ENCODE measurements around the gene SLC35B3. TPM values are rescaled to one million over a fixed set of nuclear protein-coding genes. Genes with fewer than 3 reads are reported as not detected.

Gene SLC35B3
- total RNA-seq, 1 donor from 2014 or later: 7.3 TPM

- H3K4me3 ChIP-seq (ENCODE audit: low read depth, low read length): no peak overlapping the region
- no peak for DNase-seq (ENCODE audit: low read depth)
- TF ChIP-seq CTCF (conservative IDR thresholded peaks at IDR 0.05; ENCODE audit: low read depth, low read length): no peak
Observed at GRCh38 chr6:8389036-8389818, 46.1 kb downstream of the SLC35B3 start.

- no peak for DNase-seq (ENCODE audit: low read depth)
- no peak for TF ChIP-seq CTCF (conservative IDR thresholded peaks at IDR 0.05; ENCODE audit: low read depth, low read length)
- no peak overlapping the region for H3K4me3 ChIP-seq (ENCODE audit: low read depth, low read length)
Observed at GRCh38 chr6:8387942-8388437, 47.4 kb downstream of the SLC35B3 start.

GRCh38 chr6:8383584-8383983 is 51.8 kb downstream of the SLC35B3 start:
- H3K4me3 ChIP-seq (ENCODE audit: low read depth, low read length): no peak overlapping the region
- DNase-seq (ENCODE audit: low read depth): no peak
- no peak for TF ChIP-seq CTCF (conservative IDR thresholded peaks at IDR 0.05; ENCODE audit: low read depth, low read length)

GRCh38 chr6:8382434-8382833 is 52.9 kb downstream of the SLC35B3 start:
- no peak for DNase-seq (ENCODE audit: low read depth)
- TF ChIP-seq CTCF (conservative IDR thresholded peaks at IDR 0.05; ENCODE audit: low read depth, low read length): no peak
- H3K4me3 ChIP-seq (ENCODE audit: low read depth, low read length): no peak overlapping the region

- no peak for DNase-seq (ENCODE audit: low read depth)
- TF ChIP-seq CTCF (conservative IDR thresholded peaks at IDR 0.05; ENCODE audit: low read depth, low read length): no peak
- H3K4me3 ChIP-seq (ENCODE audit: low read depth, low read length): no peak overlapping the region
Observed at GRCh38 chr6:8375916-8376315, 59.4 kb downstream of the SLC35B3 start.
